Measurements from ENCODE around the gene HADH. TPM values are rescaled to one million over a fixed set of nuclear protein-coding genes. Genes with fewer than 3 reads are reported as not detected.

Gene HADH
- total and polyA plus RNA-seq, 2 donors from 2014 or later: 31.4 to 126 TPM

DNA sequence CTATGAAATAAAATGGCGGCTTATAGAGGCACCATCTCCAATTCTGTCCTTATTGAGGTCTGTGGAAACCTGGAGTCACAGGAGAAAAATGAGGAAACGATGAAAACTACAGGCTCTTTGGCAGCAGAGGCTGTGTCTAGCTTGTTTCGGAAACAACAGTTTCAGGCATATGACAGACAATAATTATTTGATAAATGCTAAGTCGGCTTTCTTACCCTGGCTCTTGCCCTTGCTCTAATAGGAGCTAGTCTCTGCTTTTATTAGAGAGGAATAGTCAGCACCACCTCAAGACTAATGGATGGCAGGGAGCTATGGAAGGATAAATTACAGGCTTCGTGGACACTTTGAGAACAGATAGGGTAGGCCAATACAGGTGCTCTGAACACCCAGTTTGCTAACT is 24.3 kb downstream of the HADH start:
- no peaks in the 10 kb centered on the region for H3K4me1 ChIP-seq (ENCODE audit: control insufficient read depth in 2 of 3, insufficient read depth in 2 of 3, low read depth in 1 of 3, low read length in 3 of 3)
- no peak overlapping the region for H3K27ac ChIP-seq (ENCODE audit: low read depth in 2 of 2, low read length in 2 of 2)
- FAIRE-seq (no peak), DNase-seq (no peak)
- TF ChIP-seq, protein P1, sequence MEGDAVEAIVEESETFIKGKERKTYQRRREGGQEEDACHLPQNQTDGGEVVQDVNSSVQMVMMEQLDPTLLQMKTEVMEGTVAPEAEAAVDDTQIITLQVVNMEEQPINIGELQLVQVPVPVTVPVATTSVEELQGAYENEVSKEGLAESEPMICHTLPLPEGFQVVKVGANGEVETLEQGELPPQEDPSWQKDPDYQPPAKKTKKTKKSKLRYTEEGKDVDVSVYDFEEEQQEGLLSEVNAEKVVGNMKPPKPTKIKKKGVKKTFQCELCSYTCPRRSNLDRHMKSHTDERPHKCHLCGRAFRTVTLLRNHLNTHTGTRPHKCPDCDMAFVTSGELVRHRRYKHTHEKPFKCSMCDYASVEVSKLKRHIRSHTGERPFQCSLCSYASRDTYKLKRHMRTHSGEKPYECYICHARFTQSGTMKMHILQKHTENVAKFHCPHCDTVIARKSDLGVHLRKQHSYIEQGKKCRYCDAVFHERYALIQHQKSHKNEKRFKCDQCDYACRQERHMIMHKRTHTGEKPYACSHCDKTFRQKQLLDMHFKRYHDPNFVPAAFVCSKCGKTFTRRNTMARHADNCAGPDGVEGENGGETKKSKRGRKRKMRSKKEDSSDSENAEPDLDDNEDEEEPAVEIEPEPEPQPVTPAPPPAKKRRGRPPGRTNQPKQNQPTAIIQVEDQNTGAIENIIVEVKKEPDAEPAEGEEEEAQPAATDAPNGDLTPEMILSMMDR (IDR thresholded peaks at IDR 0.05; ENCODE audit: borderline replicate concordance, extremely low read depth, insufficient read depth): no peak
- no peak overlapping the region for H3K4me3 ChIP-seq (ENCODE audit: low read length in 3 of 3)
- H3K9me3 ChIP-seq (ENCODE audit: control insufficient read depth in 2 of 3, insufficient read depth in 1 of 3, low read length in 3 of 3): no peaks in the 10 kb centered on the region
- intact Hi-C loops (cut with DNase I): loop anchor here (10.0 kb wide), 1 partner anchor 561 kb away; no protein-coding TSS in a partner anchor
- H3K9ac ChIP-seq (ENCODE audit: low read length in 3 of 3): no peak overlapping the region
- H3K27me3 ChIP-seq (ENCODE audit: control insufficient read depth, insufficient read depth, low read length): no peaks in the 10 kb centered on the region
- peaks cover 0 to 50% (median 8%) of the 10 kb centered on the region in 3 donors for H3K36me3 ChIP-seq (ENCODE audit: control insufficient read depth in 2 of 3, insufficient read depth in 3 of 3, low read length in 3 of 3)

DNA sequence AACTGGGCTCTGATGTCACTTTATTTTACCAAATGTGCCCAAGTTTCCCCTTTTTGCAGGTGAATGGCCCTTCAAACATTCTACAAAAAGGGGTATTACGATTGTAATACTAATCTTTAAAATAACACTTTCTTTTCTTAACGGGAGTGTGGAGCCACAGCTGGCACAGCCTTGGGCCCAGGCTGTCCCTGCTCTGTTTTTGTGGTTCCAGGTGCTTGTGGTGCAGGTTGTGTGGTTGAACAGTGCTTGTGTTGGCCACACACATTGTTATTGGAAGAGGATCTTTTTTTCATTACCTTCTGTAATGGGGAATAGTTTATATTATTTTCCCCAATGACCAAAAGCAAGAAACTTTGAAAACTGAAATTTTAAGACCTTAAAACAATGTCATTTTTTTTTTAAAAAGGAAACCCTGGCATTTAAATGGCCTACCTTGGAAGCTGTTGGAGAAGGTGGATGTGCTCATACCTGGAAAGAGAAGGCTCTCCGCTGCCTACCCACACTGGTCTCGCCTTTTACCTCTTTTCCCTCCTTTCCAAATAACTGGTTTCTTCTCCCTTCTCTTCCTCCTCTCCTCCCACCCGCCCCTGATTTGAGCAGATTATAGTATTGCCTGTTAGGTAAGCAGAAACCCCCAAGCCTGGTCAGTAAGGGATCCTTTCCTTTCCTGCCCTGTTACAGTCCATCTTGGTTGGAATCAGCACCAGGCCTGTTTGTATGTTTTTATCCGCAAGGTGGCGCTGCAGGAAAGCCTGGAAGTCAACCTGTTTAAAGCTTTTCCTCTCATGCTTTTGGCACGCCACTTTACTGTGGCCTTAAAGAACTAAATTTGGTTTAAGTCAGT is 28.6 kb downstream of the HADH start:
- peak; percentile 79 to 91 (median 85) for DNase-seq
- H3K4me3 ChIP-seq (ENCODE audit: low read length in 3 of 3): no peak overlapping the region
- intact Hi-C loops (cut with DNase I): loop anchor here (10.0 kb wide), 1 partner anchor 557 kb away; no protein-coding TSS in a partner anchor
- peaks cover 0 to 55% (median 24%) of the 10 kb centered on the region in 3 donors for H3K36me3 ChIP-seq (ENCODE audit: control insufficient read depth in 2 of 3, insufficient read depth in 3 of 3, low read length in 3 of 3)
- no peaks in the 10 kb centered on the region for H3K4me1 ChIP-seq (ENCODE audit: control insufficient read depth in 2 of 3, insufficient read depth in 2 of 3, low read depth in 1 of 3, low read length in 3 of 3)
- TF ChIP-seq, protein P1 (IDR thresholded peaks at IDR 0.05; ENCODE audit: borderline replicate concordance, extremely low read depth, insufficient read depth): peak; percentile 83
- H3K27ac ChIP-seq (ENCODE audit: low read depth in 2 of 2, low read length in 2 of 2): no peak overlapping the region
- H3K27me3 ChIP-seq (ENCODE audit: control insufficient read depth, insufficient read depth, low read length): no peaks in the 10 kb centered on the region
- no peaks in the 10 kb centered on the region for H3K9me3 ChIP-seq (ENCODE audit: control insufficient read depth in 2 of 3, insufficient read depth in 1 of 3, low read length in 3 of 3)
- no peak overlapping the region for H3K9ac ChIP-seq (ENCODE audit: low read length in 3 of 3)
- peak; percentile 90 for FAIRE-seq

DNA sequence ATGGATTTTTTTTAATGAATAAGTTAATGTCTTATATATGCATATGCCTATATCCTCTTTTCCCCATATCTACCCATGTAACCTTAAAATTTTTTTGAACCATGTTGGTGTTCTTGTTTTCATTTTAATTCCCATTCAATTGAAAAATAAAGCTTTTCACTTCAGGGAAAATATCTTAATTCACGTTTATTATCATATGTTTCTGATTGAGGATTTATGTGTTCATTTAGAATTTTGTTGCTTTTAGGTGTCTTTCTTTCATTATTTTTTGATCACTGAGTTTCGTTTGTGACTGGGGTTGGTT is 29.1 kb downstream of the HADH start:
- no peaks in the 10 kb centered on the region for H3K27me3 ChIP-seq (ENCODE audit: control insufficient read depth, insufficient read depth, low read length)
- H3K4me1 ChIP-seq (ENCODE audit: control insufficient read depth in 2 of 3, insufficient read depth in 2 of 3, low read depth in 1 of 3, low read length in 3 of 3): no peaks in the 10 kb centered on the region
- peaks cover 0 to 55% (median 28%) of the 10 kb centered on the region in 3 donors for H3K36me3 ChIP-seq (ENCODE audit: control insufficient read depth in 2 of 3, insufficient read depth in 3 of 3, low read length in 3 of 3)
- TF ChIP-seq, protein P1 (IDR thresholded peaks at IDR 0.05; ENCODE audit: borderline replicate concordance, extremely low read depth, insufficient read depth): no peak
- no peak overlapping the region for H3K9ac ChIP-seq (ENCODE audit: low read length in 3 of 3)
- no peak overlapping the region for H3K4me3 ChIP-seq (ENCODE audit: low read length in 3 of 3)
- DNase-seq (no peak), FAIRE-seq (no peak)
- no peaks in the 10 kb centered on the region for H3K9me3 ChIP-seq (ENCODE audit: control insufficient read depth in 2 of 3, insufficient read depth in 1 of 3, low read length in 3 of 3)
- H3K27ac ChIP-seq (ENCODE audit: low read depth in 2 of 2, low read length in 2 of 2): no peak overlapping the region
- intact Hi-C loops (cut with DNase I): loop anchor here (10.0 kb wide), 1 partner anchor 556 kb away; no protein-coding TSS in a partner anchor
